Measurements from ENCODE around the gene NEDD4.
A peak's percentile ranks its signal among the peaks of the same experiment; 100 is the strongest.

Gene NEDD4

DNA sequence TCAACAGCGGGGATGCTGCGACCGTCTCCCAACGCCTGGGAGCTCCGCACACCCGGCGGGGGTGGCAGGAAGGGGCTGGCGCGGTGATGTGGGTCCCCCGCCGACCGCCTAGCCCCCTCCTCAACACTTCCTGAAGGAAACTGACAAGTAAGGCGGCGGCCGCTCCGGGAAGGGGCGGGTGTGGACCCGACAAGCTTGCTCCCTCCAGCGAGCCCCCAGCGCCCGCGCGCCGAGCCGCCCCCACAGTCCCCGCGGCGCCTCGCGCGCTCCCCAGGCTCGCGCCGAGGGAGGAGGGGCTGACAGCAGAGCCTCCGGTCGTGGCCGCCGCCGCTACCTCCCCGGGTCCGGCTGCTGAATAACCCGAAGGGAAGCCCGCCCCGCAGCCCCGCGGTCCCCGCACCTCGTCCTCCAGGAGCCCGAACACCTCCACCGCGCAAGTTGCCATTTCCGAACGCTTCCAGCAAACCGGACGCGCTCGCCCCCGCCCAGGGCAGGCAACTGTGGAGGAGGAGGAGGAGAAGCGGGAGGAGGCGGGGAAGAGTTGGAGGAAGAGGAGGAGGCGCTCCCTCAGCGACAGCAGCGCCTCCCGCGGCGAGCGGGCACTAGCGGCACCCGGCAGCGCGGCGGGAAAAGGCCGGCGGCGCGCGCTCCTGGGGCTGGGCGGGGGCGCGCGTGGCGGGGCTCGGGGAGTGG, at the start of gene NEDD4:
Gene NEDD4 (minus strand): TSS at position 502 of the 693 bp plus-strand sequence. CDS start 57 bp downstream, at position 445.
- H3K4me3 ChIP-seq (ENCODE audit: low read depth in 1 of 2, low read length in 1 of 2) = peak within 1 kb of the TSS; percentile 72 to 85
- H3K27ac ChIP-seq = peak within 1 kb of the TSS; percentile 74
- H3K27me3 ChIP-seq = peaks cover 13% of the 10 kb centered on the region
- no peaks in the 10 kb centered on the region for H3K36me3 ChIP-seq
- H3K4me1 ChIP-seq (ENCODE audit: control insufficient read depth in 1 of 2, insufficient read depth in 1 of 2, low read depth in 1 of 2, low read length in 1 of 2) = peaks cover 31% of the 10 kb centered on the region in 2 experiments
- TF ChIP-seq, protein P1, sequence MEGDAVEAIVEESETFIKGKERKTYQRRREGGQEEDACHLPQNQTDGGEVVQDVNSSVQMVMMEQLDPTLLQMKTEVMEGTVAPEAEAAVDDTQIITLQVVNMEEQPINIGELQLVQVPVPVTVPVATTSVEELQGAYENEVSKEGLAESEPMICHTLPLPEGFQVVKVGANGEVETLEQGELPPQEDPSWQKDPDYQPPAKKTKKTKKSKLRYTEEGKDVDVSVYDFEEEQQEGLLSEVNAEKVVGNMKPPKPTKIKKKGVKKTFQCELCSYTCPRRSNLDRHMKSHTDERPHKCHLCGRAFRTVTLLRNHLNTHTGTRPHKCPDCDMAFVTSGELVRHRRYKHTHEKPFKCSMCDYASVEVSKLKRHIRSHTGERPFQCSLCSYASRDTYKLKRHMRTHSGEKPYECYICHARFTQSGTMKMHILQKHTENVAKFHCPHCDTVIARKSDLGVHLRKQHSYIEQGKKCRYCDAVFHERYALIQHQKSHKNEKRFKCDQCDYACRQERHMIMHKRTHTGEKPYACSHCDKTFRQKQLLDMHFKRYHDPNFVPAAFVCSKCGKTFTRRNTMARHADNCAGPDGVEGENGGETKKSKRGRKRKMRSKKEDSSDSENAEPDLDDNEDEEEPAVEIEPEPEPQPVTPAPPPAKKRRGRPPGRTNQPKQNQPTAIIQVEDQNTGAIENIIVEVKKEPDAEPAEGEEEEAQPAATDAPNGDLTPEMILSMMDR (IDR thresholded peaks at IDR 0.05) = no peak
- no peaks in the 10 kb centered on the region for H3K9me3 ChIP-seq

DNA sequence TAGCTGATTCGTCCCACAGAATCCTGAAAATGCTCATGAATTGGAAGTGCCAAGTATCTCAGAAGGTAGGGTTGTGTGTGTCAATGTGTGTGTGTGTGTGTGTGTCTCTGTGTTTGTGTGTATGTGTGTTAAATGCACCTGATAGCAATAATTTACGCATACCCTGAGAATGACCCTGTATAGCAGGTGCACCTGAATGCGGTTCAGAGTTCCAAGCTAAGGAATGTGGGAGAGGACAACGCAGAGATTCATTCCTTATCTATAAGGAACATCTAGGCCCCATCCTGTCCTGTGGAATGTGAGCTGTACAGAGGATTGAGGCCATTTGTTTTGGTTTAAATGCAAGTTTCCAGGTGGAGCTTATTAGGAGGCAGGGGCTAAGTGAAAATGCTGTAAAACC, 49.1 kb upstream of the NEDD4 start:
- no peaks in the 10 kb centered on the region for H3K4me1 ChIP-seq (ENCODE audit: control insufficient read depth in 1 of 2, insufficient read depth in 1 of 2, low read depth in 1 of 2, low read length in 1 of 2)
- no peak overlapping the region for H3K4me3 ChIP-seq (ENCODE audit: low read depth in 1 of 2, low read length in 1 of 2)
- H3K27me3 ChIP-seq = no peaks in the 10 kb centered on the region
- no peak overlapping the region for H3K27ac ChIP-seq
- H3K36me3 ChIP-seq = no peaks in the 10 kb centered on the region
- no peaks in the 10 kb centered on the region for H3K9me3 ChIP-seq
- TF ChIP-seq, protein P1 (IDR thresholded peaks at IDR 0.05) = no peak

DNA sequence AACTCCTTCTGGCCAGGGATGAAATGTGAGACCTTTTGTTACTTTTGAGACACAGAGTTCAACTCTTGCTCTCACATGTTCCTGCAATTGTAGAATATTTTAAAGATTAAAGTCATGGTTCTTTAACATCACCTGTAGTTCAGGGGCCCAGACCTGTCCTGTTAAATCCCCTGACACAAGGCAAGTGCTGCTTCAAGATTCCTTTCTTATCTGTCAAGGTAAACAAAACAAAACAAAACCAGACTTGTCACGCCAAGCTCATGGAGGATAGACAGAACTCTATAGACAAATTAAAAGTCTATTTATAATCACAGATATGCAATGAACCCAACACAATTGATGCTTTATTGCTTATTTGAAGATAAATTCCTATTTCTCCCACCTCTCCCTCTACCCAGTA, 48.6 kb upstream of the NEDD4 start:
- Histone ChIP-seq H3K4me3 (ENCODE audit: low read depth in 1 of 2, low read length in 1 of 2) (no peak overlapping the region), H3K27ac (no peak overlapping the region), H3K27me3 (no peaks in the 10 kb centered on the region), H3K36me3 (no peaks in the 10 kb centered on the region), H3K9me3 (no peaks in the 10 kb centered on the region), H3K4me1 (ENCODE audit: control insufficient read depth in 1 of 2, insufficient read depth in 1 of 2, low read depth in 1 of 2, low read length in 1 of 2) (no peaks in the 10 kb centered on the region)
- TF ChIP-seq, protein P1 (IDR thresholded peaks at IDR 0.05) = no peak

DNA sequence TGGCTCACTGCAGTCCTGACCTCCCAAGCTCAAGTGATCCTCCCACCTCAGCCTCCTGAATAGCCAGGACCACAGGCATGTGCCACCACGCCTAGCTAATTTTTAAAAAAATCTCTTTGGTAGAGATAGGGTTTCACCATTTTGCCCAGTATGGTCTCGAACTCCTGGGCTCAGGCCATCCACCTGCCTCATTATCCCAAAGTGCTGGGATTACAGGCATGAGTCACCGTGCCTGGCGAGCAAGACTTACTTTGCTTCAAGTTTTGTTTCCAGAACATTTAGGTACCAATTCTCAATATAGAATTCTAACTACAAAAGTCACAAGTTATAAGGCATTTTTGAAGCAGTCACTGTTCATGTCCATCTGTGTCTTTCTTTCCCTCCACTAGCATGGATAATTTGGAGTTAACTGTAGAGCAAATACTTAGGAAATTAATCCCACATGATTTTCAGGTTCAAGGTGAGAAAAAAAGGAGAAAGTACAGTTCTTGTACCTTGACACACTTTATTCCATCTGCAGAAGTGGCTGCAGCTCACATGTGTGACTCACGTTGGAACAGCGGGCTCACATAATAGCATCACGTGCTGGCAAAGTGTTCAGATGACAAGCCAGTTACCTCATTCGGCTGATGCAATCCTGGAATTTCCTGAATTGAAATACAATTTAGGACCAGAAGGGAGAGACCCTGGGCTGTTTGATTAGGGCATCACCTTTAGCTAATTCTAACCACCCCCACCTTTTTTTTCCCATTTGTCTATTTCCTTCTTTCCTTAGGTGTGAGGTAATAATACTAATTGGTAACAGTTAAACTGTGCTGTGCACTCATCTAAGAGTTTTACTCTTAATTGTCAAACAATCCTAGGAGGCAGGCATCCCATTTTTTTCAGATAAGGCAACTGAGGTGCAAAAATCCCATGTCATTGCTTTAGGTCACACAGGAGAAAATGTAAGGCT, 46.9 kb upstream of the NEDD4 start:
- Histone ChIP-seq H3K27ac (no peak overlapping the region), H3K9me3 (no peaks in the 10 kb centered on the region), H3K27me3 (no peaks in the 10 kb centered on the region), H3K4me3 (ENCODE audit: low read depth in 1 of 2, low read length in 1 of 2) (no peak overlapping the region), H3K4me1 (ENCODE audit: control insufficient read depth in 1 of 2, insufficient read depth in 1 of 2, low read depth in 1 of 2, low read length in 1 of 2) (no peaks in the 10 kb centered on the region), H3K36me3 (no peaks in the 10 kb centered on the region)
- TF ChIP-seq, protein P1 (IDR thresholded peaks at IDR 0.05) = no peak

DNA sequence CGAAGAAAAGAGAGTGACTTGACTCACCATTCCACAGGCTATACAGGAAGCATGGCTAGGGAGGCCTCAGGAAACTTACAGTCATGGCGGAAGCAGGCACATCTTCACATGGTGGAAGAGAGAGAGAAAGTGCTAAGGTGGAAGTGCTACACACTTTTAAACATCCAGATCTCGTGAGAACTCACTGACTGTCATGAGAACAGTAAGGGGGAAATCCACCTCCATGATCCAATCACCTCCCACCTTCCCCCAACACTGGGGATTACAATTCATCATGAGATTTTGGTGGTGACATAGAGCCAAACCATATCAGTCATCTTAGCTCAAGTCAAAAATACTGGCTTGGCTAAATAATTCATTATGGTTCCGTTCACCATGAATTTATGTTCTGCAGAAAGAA, 45.3 kb upstream of the NEDD4 start:
- Histone ChIP-seq H3K4me1 (ENCODE audit: control insufficient read depth in 1 of 2, insufficient read depth in 1 of 2, low read depth in 1 of 2, low read length in 1 of 2) (no peaks in the 10 kb centered on the region), H3K9me3 (no peaks in the 10 kb centered on the region), H3K27me3 (no peaks in the 10 kb centered on the region), H3K27ac (no peak overlapping the region), H3K4me3 (ENCODE audit: low read depth in 1 of 2, low read length in 1 of 2) (no peak overlapping the region), H3K36me3 (no peaks in the 10 kb centered on the region)
- TF ChIP-seq, protein P1 (IDR thresholded peaks at IDR 0.05) = no peak

Measured in neutrophil (primary cell).